Loucy (cell line): Measurements from ENCODE around the gene VWA5A.

ENCODE experiments used
- EZH2phosphoT487 ChIP-seq: fragments of 200-600 bp; IDR thresholded peaks from 2 replicates; pipeline ENCODE4 v1.6.1; 2018; ENCODE audit warnings: antibody characterized with exemption, mild to moderate bottlenecking, moderate library complexity, borderline replicate concordance
- TF ChIP-seq, protein P1 (sequence below): fragments of 200-600 bp; sonication (generic); conservative IDR thresholded peaks from 2 replicates; pipeline ENCODE4 v1.5.1; 2014; ENCODE audit warnings: mild to moderate bottlenecking, antibody characterized with exemption, low read length

DNA sequence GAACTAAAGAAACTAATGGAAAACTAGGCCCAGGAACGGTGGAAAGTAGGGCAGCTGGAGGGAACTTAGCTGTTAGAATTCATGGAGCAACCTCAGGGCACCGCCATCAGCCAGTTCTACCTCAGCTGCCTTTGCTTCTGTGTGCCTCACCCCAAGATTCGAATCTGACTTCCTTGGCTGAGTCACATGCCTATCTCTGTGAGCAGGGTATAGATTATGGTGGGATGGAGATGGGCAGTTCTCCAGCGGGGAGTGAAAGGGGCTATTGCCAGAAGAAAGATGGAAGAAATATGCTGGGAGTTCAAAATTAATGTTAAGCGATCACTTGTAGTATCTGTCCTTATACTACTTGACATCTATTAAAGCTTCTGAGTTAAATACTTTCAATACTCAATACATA is 18.9 kb upstream of the VWA5A start:
- TF ChIP-seq, protein P1, sequence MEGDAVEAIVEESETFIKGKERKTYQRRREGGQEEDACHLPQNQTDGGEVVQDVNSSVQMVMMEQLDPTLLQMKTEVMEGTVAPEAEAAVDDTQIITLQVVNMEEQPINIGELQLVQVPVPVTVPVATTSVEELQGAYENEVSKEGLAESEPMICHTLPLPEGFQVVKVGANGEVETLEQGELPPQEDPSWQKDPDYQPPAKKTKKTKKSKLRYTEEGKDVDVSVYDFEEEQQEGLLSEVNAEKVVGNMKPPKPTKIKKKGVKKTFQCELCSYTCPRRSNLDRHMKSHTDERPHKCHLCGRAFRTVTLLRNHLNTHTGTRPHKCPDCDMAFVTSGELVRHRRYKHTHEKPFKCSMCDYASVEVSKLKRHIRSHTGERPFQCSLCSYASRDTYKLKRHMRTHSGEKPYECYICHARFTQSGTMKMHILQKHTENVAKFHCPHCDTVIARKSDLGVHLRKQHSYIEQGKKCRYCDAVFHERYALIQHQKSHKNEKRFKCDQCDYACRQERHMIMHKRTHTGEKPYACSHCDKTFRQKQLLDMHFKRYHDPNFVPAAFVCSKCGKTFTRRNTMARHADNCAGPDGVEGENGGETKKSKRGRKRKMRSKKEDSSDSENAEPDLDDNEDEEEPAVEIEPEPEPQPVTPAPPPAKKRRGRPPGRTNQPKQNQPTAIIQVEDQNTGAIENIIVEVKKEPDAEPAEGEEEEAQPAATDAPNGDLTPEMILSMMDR: no peak
- TF ChIP-seq EZH2phosphoT487: no peak
